Limb (tissue), 2 donors: ENCODE data around the gene CDIPT.
"Not testable (repeated sequence)": the region's sequence is repeated elsewhere in the genome, so short reads cannot be mapped to it uniquely, and the experiment has no call there.

Experiments
- DNase-seq, 2 donors: peaks; one replicate each; pipeline ENCODE4 v3.0.0-alpha.2; 2016; ENCODE audit errors: extremely low spot score in 2 of 2

Gene CDIPT

GRCh38 chr16:29862884-29863668, at the start of gene CDIPT:
CDIPT (minus strand) TSS chr16:29863226; CDS start chr16:29862857, 369 bp downstream.
- DNase-seq, result peak; percentile 94 to 98

- DNase-seq, result no peak
These were observed 49.1 kb upstream of the CDIPT start for GRCh38 chr16:29912087-29912486.

- DNase-seq, result no peak
These were observed 48.6 kb upstream of the CDIPT start for GRCh38 chr16:29911676-29912010.

GRCh38 chr16:29910819-29911675, 48.0 kb upstream of the CDIPT start:
- DNase-seq, result no peak

GRCh38 chr16:29909851-29910250, 46.8 kb upstream of the CDIPT start:
- DNase-seq, result not testable (repeated sequence)

GRCh38 chr16:29909391-29909790, 46.4 kb upstream of the CDIPT start:
- DNase-seq, result no peak

GRCh38 chr16:29908719-29909220, 45.7 kb upstream of the CDIPT start:
- DNase-seq, result no peak

- no peak for DNase-seq
These were observed 44.9 kb upstream of the CDIPT start for GRCh38 chr16:29907973-29908372.

GRCh38 chr16:29906520-29907244, 43.7 kb upstream of the CDIPT start:
- no peak for DNase-seq

- no peak for DNase-seq
These were observed 42.6 kb upstream of the CDIPT start for GRCh38 chr16:29905668-29906067.

GRCh38 chr16:29904947-29905346, 41.9 kb upstream of the CDIPT start:
- DNase-seq, result no peak

- no peak for DNase-seq
These were observed 40.6 kb upstream of the CDIPT start for GRCh38 chr16:29903590-29903989.

- no peak for DNase-seq
These were observed 38.5 kb upstream of the CDIPT start for GRCh38 chr16:29901607-29901945.

- no peak for DNase-seq
These were observed 38.0 kb upstream of the CDIPT start for GRCh38 chr16:29900888-29901606.

GRCh38 chr16:29900102-29900887, 37.3 kb upstream of the CDIPT start, which contains the start of gene ASPHD1:
ASPHD1 (plus strand) TSS chr16:29900488; CDS start chr16:29900972, 484 bp downstream.
- peak; percentile 55 to 87 for DNase-seq

GRCh38 chr16:29899516-29900101, 36.6 kb upstream of the CDIPT start, which contains the start of gene SEZ6L2:
SEZ6L2 (minus strand) TSS chr16:29899550; CDS start chr16:29899019, 531 bp downstream.
- peak; percentile 8 to 89 for DNase-seq

GRCh38 chr16:29898804-29899515, 35.9 kb upstream of the CDIPT start:
- DNase-seq, result no peak

- DNase-seq, result no peak
These were observed 35.2 kb upstream of the CDIPT start for GRCh38 chr16:29898135-29898803.

GRCh38 chr16:29897333-29897732, 34.3 kb upstream of the CDIPT start:
- no peak for DNase-seq
